ENCODE measurements around the gene YIF1A.

DNA sequence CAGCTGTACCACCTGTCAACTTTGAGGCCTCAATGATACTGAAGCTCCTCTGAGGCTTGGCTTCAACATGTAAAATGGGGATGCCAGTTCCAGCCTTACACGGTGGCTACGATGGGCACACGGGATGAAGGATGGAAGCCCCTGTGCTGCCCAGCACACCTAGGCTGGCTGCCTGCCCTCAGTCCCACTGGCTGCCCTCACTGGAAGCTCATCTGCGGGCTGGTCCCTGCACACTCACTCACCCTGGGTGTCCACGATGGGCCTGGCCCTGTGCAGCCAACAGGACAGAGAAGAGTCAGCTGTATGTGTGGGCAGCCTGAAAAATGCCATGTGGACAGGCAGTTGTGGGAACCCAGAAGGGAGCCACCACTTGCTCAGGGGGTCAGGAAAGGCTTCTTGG is 2.2 kb downstream of the YIF1A start:
- TF ChIP-seq POLR2A (IDR thresholded peaks at IDR 0.05) (no peak), CTCF (IDR thresholded peaks at IDR 0.05) (no peak)
